H9 (cell line): ENCODE data around the gene CXXC5. TPM values are rescaled to one million over a fixed set of nuclear protein-coding genes. Genes with fewer than 3 reads are reported as not detected.

ENCODE experiments used
- DNase-seq: peaks from one replicate; pipeline ENCODE4 v3.0.0-alpha.2; 2017
- H2AFZ ChIP-seq: one replicate; pipeline ENCODE4 v1.6.1; 2013; ENCODE audit warnings: mild to moderate bottlenecking, low read length, control low read depth, moderate library complexity
- H2AK5ac ChIP-seq: 2 replicates; pipeline ENCODE4 v1.6.1; 2013; ENCODE audit warnings: low read length, control low read depth, mixed read lengths; ENCODE audit not compliant: insufficient read length
- H2BK120ac ChIP-seq: one replicate; pipeline ENCODE4 v1.6.1; 2013; ENCODE audit warnings: low read depth, mild to moderate bottlenecking, low read length, control low read depth, inconsistent platforms; ENCODE audit not compliant: poor library complexity, severe bottlenecking
- H2BK12ac ChIP-seq: 2 replicates; pipeline ENCODE4 v1.6.1; 2013; ENCODE audit warnings: low read length, control low read depth, mixed read lengths, low read depth; ENCODE audit not compliant: insufficient read length
- H2BK15ac ChIP-seq: 2 replicates; pipeline ENCODE4 v1.6.1; 2013; ENCODE audit warnings: low read depth, low read length, control low read depth
- H2BK20ac ChIP-seq: one replicate; pipeline ENCODE4 v1.6.1; 2013; ENCODE audit warnings: low read depth, mild to moderate bottlenecking, low read length, control low read depth, inconsistent platforms; ENCODE audit not compliant: poor library complexity, severe bottlenecking
- H2BK5ac ChIP-seq: 2 replicates; pipeline ENCODE4 v1.6.1; 2013; ENCODE audit warnings: low read length, control low read depth, mixed read lengths; ENCODE audit not compliant: insufficient read length
- H3K14ac ChIP-seq: 2 replicates; pipeline ENCODE4 v1.6.1; 2013; ENCODE audit warnings: low read length, control low read depth; ENCODE audit not compliant: insufficient read depth
- H3K18ac ChIP-seq: 2 replicates; pipeline ENCODE4 v1.6.1; 2013; ENCODE audit warnings: low read depth, mild to moderate bottlenecking, mixed read lengths, low read length, control low read depth; ENCODE audit not compliant: insufficient read length
- H3K23ac ChIP-seq: 2 replicates; pipeline ENCODE4 v1.6.1; 2013; ENCODE audit warnings: low read length, control low read depth, mixed read lengths, low read depth; ENCODE audit not compliant: insufficient read length
- H3K23me2 ChIP-seq: 2 replicates; pipeline ENCODE4 v1.6.1; 2013; ENCODE audit warnings: low read depth, mild to moderate bottlenecking, mixed read lengths, low read length, control low read depth; ENCODE audit not compliant: insufficient read length, poor library complexity, severe bottlenecking
- H3K27ac ChIP-seq: 2 replicates; pipeline ENCODE4 v1.5.1; 2013; ENCODE audit warnings: low read length, control low read depth, mixed read lengths, low read depth; ENCODE audit not compliant: insufficient read length
- H3K27me3 ChIP-seq: 2 replicates; pipeline ENCODE4 v1.6.1; 2013; ENCODE audit warnings: low read length, control low read depth, inconsistent platforms; ENCODE audit not compliant: insufficient read depth
- H3K4ac ChIP-seq: 2 replicates; pipeline ENCODE4 v1.6.1; 2013; ENCODE audit warnings: low read depth, mild to moderate bottlenecking, control low read depth, inconsistent platforms, low read length, moderate library complexity
- H3K4me1 ChIP-seq: 2 replicates; pipeline ENCODE4 v1.6.1; 2013; ENCODE audit warnings: low read length, control low read depth, inconsistent platforms; ENCODE audit not compliant: insufficient read depth
- H3K4me2 ChIP-seq: 2 replicates; pipeline ENCODE4 v1.6.1; 2013; ENCODE audit warnings: low read length, control low read depth, mixed read lengths; ENCODE audit not compliant: insufficient read length, insufficient read depth
- H3K56ac ChIP-seq: 2 replicates; pipeline ENCODE4 v1.6.1; 2013; ENCODE audit warnings: low read depth, mild to moderate bottlenecking, mixed read lengths, low read length, control low read depth; ENCODE audit not compliant: insufficient read length
- H3K79me1 ChIP-seq: 2 replicates; pipeline ENCODE4 v1.6.1; 2013; ENCODE audit warnings: low read depth, mild to moderate bottlenecking, moderate library complexity, low read length, control low read depth, inconsistent platforms; ENCODE audit not compliant: insufficient read depth, poor library complexity, severe bottlenecking
- H3K79me2 ChIP-seq: 2 replicates; pipeline ENCODE4 v1.6.1; 2013; ENCODE audit warnings: low read length, control low read depth, inconsistent platforms; ENCODE audit not compliant: insufficient read depth
- H3K9ac ChIP-seq: 2 replicates; pipeline ENCODE4 v1.6.1; 2013; ENCODE audit warnings: low read length, control low read depth, mixed read lengths; ENCODE audit not compliant: insufficient read length; ENCODE audit errors: extremely low read depth
- H3K9me3 ChIP-seq: one replicate; pipeline ENCODE4 v1.6.1; 2013; ENCODE audit warnings: low read depth, low read length, inconsistent platforms; ENCODE audit not compliant: control insufficient read depth
- H3T11ph ChIP-seq: one replicate; pipeline ENCODE4 v1.6.1; 2013; ENCODE audit warnings: mild to moderate bottlenecking, low read length, control low read depth, inconsistent platforms
- H4K20me1 ChIP-seq: one replicate; pipeline ENCODE4 v1.6.1; 2013; ENCODE audit not compliant: control insufficient read depth, insufficient read length, insufficient read depth
- H4K5ac ChIP-seq: 2 replicates; pipeline ENCODE4 v1.6.1; 2013; ENCODE audit warnings: low read depth, mild to moderate bottlenecking, mixed read lengths, low read length, control low read depth; ENCODE audit not compliant: insufficient read length
- H4K8ac ChIP-seq: replicated peaks from 2 replicates; pipeline ENCODE4 v1.6.1; 2013; ENCODE audit warnings: low read length, control low read depth, mixed read lengths, low read depth; ENCODE audit not compliant: insufficient read length
- H4K91ac ChIP-seq: 2 replicates; pipeline ENCODE4 v1.6.1; 2013; ENCODE audit warnings: low read depth, mild to moderate bottlenecking, moderate library complexity, mixed read lengths, low read length, control low read depth; ENCODE audit not compliant: insufficient read length
- H3K27ac Mint-ChIP-seq, 3 experiments: 2 replicates in 2 of 3; 3 replicates in 1 of 3; pipeline ENCODE4 v1.8.0; 2020 to 2021; ENCODE audit warnings: mixed read lengths in 3 of 3, mild to moderate bottlenecking in 1 of 3, moderate library complexity in 1 of 3
- H3K27me3 Mint-ChIP-seq: 2 replicates; pipeline ENCODE4 v1.8.0; 2021; ENCODE audit warnings: low read depth, mild to moderate bottlenecking, moderate library complexity, mixed read lengths
- H3K36me3 Mint-ChIP-seq, 3 experiments: 2 replicates in 2 of 3; 3 replicates in 1 of 3; pipeline ENCODE4 v1.8.0; 2020 to 2021; ENCODE audit warnings: low read depth in 3 of 3, mixed read lengths in 3 of 3; ENCODE audit not compliant: insufficient read depth in 1 of 3
- H3K4me1 Mint-ChIP-seq, 2 experiments: 2 replicates each; pipeline ENCODE4 v1.8.0; 2020; ENCODE audit warnings: mixed read lengths in 2 of 2
- H3K4me3 Mint-ChIP-seq, 2 experiments: 2 replicates in 1 of 2; 3 replicates in 1 of 2; pipeline ENCODE4 v1.8.0; 2020 to 2021; ENCODE audit warnings: mild to moderate bottlenecking in 2 of 2, mixed read lengths in 2 of 2, moderate library complexity in 1 of 2
- H3K9me3 Mint-ChIP-seq, 2 experiments: 2 replicates in 1 of 2; 3 replicates in 1 of 2; pipeline ENCODE4 v1.8.0; 2020; ENCODE audit warnings: mild to moderate bottlenecking in 2 of 2, mixed read lengths in 2 of 2, moderate library complexity in 1 of 2
- CTCF ChIP-seq: fragments of 200-600 bp; sonication (generic); conservative IDR thresholded peaks from 3 replicates; pipeline ENCODE4 v1.8.0; 2021; ENCODE audit warnings: antibody characterized with exemption, mild to moderate bottlenecking
- WGBS: extraction: QIAGEN DNeasy Blood & Tissue Kit; methylation state at CpG from one replicate; pipeline ENCODE4 v1.1.7; 2013; ENCODE audit warnings: missing lambda C conversion rate, low lambda C conversion rate, mixed read lengths; ENCODE audit not compliant: insufficient read length; ENCODE audit errors: extremely low coverage; 5-methylcytosine and 5-hydroxymethylcytosine counted together
- total RNA-seq: library from RNA; stranded (reverse); gene quantifications from 2 replicates; pipeline ENCODE4 v1.2.1, GENCODE V29; 2021

CXXC5 gene
- total RNA-seq, 1 experiment from 2014 or later, result 105 TPM

- Histone ChIP-seq H2BK5ac (no peak overlapping the region), H4K8ac (no peak overlapping the region), H3K27me3 (no peaks in the 10 kb centered on the region), H3K14ac (no peak overlapping the region), H4K5ac (no peak overlapping the region), H3K56ac (no peak overlapping the region), H2AFZ (no peak overlapping the region), H3K79me1 (peaks cover 12% of the 10 kb centered on the region), H2AK5ac (no peak overlapping the region), H3K9ac (no peak overlapping the region), H2BK120ac (no peak overlapping the region), H3T11ph (no peak overlapping the region), H3K27ac (no peak overlapping the region), H3K79me2 (no peaks in the 10 kb centered on the region), H3K4me1 (no peaks in the 10 kb centered on the region), H3K18ac (no peak overlapping the region), H2BK15ac (no peak overlapping the region), H4K20me1 (no peaks in the 10 kb centered on the region), H3K9me3 (no peaks in the 10 kb centered on the region), H3K4me2 (no peak overlapping the region), H4K91ac (no peak overlapping the region), H2BK20ac (no peak overlapping the region), H3K4ac (no peak overlapping the region), H3K23ac (no peak overlapping the region), H3K23me2 (no peaks in the 10 kb centered on the region), H2BK12ac (no peak overlapping the region)
- peaks cover 20 to 64% (median 35%) of the 10 kb centered on the region in 3 experiments; a peak in 6 of 7 replicates for H3K36me3 Mint-ChIP-seq
- no peak for TF ChIP-seq CTCF
- DNase-seq, result no peak
- peaks cover 3 to 4% of the 10 kb centered on the region in 2 experiments; a peak in 1 of 4 replicates for H3K4me1 Mint-ChIP-seq
- no peak overlapping the region; a peak in 1 of 5 replicates for H3K4me3 Mint-ChIP-seq
- H3K27me3 Mint-ChIP-seq, result no peaks in the 10 kb centered on the region
- H3K9me3 Mint-ChIP-seq, result no peaks in the 10 kb centered on the region
- no CpG with 5 or more reads among the region's 8 CpGs for WGBS
- peak overlapping the region in 2 of 3 experiments; percentile 59 to 79; a peak in 3 of 7 replicates for H3K27ac Mint-ChIP-seq
Observed at GRCh38 chr5:139605887-139606286, 42.3 kb upstream of the CXXC5 start.
